ENCODE measurements around the gene SLC44A1.

GRCh38 chr9:105244003-105244733, at the start of gene SLC44A1:
- TF ChIP-seq CTCF (IDR thresholded peaks at IDR 0.05) (peak in 1 of 3 donors; percentile 64), POLR2A (IDR thresholded peaks at IDR 0.05) (peak in 1 of 2 donors; percentile 29)
